Dendritic cell treated with granulocyte-macrophage colony-stimulating factor and Interleukin-4, amounts not matched to agents 40 ng/mL and 50 ng/mL, for 4 days (primary cell): ENCODE results near the gene RNPS1.
A peak's percentile ranks its signal among the peaks of the same experiment; 100 is the strongest.

Experiments used
- H3K27ac Mint-ChIP-seq: one replicate; pipeline ENCODE4 v1.8.0; 2022; ENCODE audit warnings: mild to moderate bottlenecking, mixed read lengths
- H3K27me3 Mint-ChIP-seq: one replicate; pipeline ENCODE4 v1.8.0; 2022; ENCODE audit warnings: mild to moderate bottlenecking, mixed read lengths
- H3K36me3 Mint-ChIP-seq: one replicate; pipeline ENCODE4 v1.8.0; 2022; ENCODE audit warnings: low read depth, mixed read lengths
- H3K4me1 Mint-ChIP-seq: one replicate; pipeline ENCODE4 v1.8.0; 2022; ENCODE audit warnings: low read depth, mixed read lengths
- H3K4me3 Mint-ChIP-seq: one replicate; pipeline ENCODE4 v1.8.0; 2022; ENCODE audit warnings: mild to moderate bottlenecking, moderate library complexity, mixed read lengths
- H3K9me3 Mint-ChIP-seq: one replicate; pipeline ENCODE4 v1.8.0; 2022; ENCODE audit warnings: mixed read lengths
- intact Hi-C: fragments of 100-400 bp; cut with micrococcal nuclease; formaldehyde crosslinking; loops from one replicate; pipeline ENCODE4 v1.15.0; 2022

RNPS1 gene

DNA sequence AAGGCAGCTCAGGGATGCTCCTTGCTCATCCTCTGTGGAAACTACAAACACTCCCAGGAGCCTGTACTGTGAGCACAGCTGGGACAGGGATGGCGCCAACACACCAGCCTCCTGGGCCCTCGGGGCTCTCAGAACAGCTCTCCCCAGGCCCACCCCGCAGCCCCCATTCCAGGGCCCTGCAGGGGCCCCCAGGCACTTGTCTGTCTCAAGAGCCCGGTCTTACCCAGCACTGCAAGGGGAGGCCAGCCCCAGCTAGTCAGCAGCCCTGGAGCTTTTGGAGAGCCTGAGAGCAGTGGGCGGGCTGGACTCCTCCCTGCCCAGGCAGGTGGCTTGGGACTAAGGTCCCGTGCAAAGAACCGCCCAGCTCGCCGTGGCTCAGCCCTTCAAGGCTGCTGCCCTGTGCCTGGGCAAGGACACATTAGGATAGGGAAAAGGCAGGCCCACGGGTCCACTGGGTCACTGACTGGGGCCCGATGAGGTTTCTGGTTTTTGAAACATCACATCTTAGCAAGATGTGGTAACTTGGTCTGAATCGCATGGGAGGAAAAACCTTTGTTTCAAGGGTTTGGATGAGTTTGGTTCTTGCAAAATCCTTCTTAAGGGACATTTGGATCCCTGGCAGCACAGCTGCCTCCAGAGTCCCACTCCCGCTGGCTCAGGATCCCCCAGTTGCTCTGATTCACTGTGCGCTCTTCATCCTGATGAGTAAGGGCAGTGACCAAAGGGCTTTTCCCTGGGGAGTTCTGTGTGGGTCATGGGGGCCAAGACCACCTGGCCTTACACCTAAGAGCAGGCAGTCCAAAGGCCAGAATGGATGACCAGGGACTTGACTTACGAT lies 28.9 kb downstream of the RNPS1 start:
- peaks cover 53% of the 10 kb centered on the region for H3K27me3 Mint-ChIP-seq
- no peak overlapping the region for H3K27ac Mint-ChIP-seq
- intact Hi-C loops: no loop called here
- peaks cover 40% of the 10 kb centered on the region for H3K4me1 Mint-ChIP-seq
- H3K36me3 Mint-ChIP-seq: peaks cover 66% of the 10 kb centered on the region
- H3K4me3 Mint-ChIP-seq: no peak overlapping the region
- H3K9me3 Mint-ChIP-seq: no peaks in the 10 kb centered on the region

DNA sequence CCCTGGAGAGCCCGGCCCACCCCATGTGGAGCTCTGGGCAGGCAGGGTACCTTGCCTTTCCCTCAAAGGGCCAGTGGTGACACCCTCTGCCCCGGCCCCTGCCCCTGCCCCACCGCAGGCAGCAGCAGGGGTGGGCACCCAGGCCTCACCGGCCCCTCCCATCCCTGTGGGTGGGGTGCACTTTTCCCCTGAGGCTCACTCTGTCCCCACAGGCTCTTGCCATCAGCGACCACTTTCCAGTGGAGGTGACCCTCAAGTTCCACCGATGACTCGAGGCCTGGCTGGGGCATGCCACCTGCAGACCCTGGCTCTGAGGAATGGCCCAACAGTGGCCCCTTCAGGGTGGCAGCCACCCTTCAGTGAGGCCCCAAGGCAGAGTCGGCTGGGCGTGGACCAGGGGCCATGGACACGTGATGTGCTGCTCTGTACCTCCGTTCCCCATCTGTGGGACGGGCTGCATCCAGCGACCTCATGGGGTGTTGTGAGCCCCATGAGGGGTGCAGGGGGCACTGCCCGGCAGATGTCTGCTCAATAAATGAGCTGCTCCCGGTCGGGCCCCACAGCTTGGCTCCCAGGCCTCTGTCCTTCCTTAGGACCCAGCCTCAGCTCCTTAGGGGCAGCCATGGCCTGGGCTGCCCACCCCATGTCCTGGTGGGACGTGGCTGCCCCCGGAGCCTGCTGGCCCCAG lies 29.6 kb downstream of the RNPS1 start:
- intact Hi-C loops: no loop called here
- peaks cover 66% of the 10 kb centered on the region for H3K36me3 Mint-ChIP-seq
- H3K27me3 Mint-ChIP-seq: peaks cover 53% of the 10 kb centered on the region
- H3K27ac Mint-ChIP-seq: no peak overlapping the region
- H3K4me3 Mint-ChIP-seq: no peak overlapping the region
- H3K4me1 Mint-ChIP-seq: peaks cover 33% of the 10 kb centered on the region
- H3K9me3 Mint-ChIP-seq: no peaks in the 10 kb centered on the region

DNA sequence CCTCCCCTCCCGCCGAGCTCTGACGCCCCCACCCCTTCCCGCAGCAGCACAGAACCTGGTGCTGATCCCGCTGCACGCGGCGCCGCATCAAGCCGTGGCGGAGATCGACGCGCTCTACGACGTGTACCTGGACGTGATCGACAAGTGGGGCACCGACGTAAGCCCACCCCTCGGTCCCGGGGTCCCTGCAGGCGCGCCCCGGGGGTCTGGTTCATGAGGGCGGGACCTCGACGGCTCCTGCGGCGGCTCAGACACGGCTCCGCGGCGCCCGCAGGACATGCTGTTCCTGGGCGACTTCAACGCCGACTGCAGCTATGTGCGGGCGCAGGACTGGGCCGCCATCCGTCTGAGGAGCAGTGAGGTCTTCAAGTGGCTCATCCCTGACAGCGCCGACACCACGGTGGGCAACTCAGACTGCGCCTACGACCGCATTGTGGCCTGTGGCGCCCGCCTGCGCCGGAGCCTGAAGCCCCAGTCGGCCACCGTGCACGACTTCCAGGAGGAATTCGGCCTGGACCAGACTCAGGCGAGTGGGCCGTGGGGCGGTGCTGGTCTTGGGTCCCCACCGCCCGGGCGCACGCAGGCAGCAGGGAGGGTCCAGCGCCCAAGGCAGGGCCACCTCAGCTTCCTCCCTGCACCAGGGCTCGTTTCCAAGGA lies 30.3 kb downstream of the RNPS1 start:
- Mint-ChIP-seq H3K9me3 (no peaks in the 10 kb centered on the region), H3K4me3 (peak overlapping the region; percentile 7), H3K4me1 (peaks cover 26% of the 10 kb centered on the region), H3K27me3 (peaks cover 53% of the 10 kb centered on the region), H3K36me3 (peaks cover 66% of the 10 kb centered on the region), H3K27ac (no peak overlapping the region)
- intact Hi-C loops: no loop called here

DNA sequence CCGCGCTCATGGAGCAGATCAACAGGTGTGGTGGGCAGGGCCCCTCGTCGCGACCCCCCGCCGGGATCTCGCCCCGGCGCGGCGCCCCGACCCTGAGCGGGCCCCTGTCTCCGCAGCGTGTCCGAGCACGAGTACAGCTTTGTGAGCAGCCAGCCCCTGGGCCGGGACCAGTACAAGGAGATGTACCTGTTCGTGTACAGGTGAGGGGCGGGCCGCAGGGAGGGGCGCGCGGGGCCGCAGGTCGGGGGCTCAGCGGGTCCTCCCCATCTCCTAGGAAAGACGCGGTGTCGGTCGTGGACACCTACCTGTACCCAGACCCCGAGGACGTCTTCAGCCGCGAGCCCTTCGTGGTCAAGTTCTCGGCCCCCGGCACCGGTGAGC lies 30.8 kb downstream of the RNPS1 start:
- peak overlapping the region; percentile 40 for H3K4me3 Mint-ChIP-seq
- no peaks in the 10 kb centered on the region for H3K9me3 Mint-ChIP-seq

DNA sequence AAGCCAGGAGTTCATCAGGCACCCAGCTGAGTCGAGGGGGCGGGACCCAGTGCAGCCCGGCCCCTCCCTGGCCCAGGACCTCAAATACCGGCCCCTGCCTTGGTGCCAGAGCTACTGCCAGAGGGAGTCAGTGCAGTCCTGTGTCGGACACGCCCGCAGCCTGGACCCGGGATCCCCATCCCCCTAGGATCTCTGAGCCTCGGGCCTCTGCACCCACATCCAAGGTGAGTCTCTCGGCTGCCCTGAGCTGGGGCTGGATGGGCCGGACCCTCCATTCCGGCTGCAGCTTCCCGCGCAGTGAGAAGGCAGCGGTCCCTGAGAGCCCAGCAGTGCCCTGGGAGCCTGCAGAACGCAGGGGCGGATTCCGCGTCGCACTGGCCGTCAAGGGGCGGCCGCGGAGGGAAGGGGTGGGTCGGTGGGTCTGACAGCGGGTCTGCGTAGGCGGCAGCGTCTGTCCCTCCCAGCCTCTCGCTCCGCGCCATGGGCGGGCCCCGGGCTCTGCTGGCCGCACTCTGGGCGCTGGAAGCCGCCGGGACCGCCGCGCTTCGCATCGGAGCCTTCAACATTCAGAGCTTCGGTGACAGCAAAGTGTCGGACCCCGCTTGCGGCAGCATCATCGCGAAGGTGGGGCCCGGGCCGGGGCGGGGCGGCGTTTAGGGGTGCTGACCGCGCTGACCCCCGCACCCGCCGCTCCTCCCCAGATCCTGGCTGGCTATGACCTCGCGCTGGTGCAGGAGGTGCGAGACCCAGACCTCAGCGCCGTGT lies 31.4 kb downstream of the RNPS1 start, which contains the start of gene DNASE1L2:
Gene DNASE1L2, plus strand, starts transcription at position 108 of the 765 bp plus-strand sequence. Its CDS starts 373 bp downstream, at position 481.
- H3K9me3 Mint-ChIP-seq: no peaks in the 10 kb centered on the region
- H3K4me1 Mint-ChIP-seq: peaks cover 22% of the 10 kb centered on the region
- H3K27ac Mint-ChIP-seq: no peak within 1 kb of the TSS
- intact Hi-C loops: no loop called here
- peak within 1 kb of the TSS; percentile 40 for H3K4me3 Mint-ChIP-seq
- peaks cover 53% of the 10 kb centered on the region for H3K27me3 Mint-ChIP-seq
- peaks cover 66% of the 10 kb centered on the region for H3K36me3 Mint-ChIP-seq

More for the DNA sequence above, 30.8 kb downstream of the RNPS1 start:
- H3K27ac Mint-ChIP-seq: no peak overlapping the region
- H3K36me3 Mint-ChIP-seq: peaks cover 66% of the 10 kb centered on the region
- intact Hi-C loops: no loop called here
- H3K4me1 Mint-ChIP-seq: peaks cover 22% of the 10 kb centered on the region
- H3K27me3 Mint-ChIP-seq: peaks cover 53% of the 10 kb centered on the region

DNA sequence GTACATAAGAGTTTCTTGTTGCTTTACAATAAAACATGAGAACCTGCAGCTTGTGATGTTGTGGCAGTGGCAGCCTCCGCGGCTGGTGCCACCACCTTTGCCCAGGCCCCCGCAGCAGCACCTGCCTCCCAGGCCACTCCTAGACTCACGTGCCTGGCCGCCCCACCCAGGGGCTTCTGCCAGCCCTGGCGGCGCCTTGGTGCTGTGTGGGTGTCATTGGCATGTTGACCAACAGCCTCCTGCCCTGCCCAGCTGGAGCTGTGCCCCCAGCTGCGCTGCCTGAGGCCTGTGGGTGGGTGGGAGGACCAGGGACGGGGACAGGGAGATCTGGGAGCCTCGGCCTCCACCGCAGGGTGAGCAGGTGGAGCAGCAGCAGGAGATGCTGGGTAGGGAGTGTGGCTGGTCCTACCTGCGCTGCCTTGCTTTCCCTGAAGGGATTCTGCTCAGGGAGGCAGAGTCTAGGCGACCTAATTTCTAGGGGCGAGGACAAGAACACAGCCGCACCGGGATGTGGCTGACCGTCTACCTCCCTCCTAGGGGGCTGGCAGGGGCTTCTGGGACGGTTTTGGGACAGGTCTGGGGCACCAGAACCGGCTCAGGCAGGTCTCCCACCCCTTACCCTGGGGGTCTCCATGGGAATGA lies 32.1 kb downstream of the RNPS1 start:
- intact Hi-C loops: no loop called here
- peaks cover 53% of the 10 kb centered on the region for H3K27me3 Mint-ChIP-seq
- H3K9me3 Mint-ChIP-seq: no peaks in the 10 kb centered on the region
- no peak overlapping the region for H3K27ac Mint-ChIP-seq
- H3K4me3 Mint-ChIP-seq: no peak overlapping the region
- peaks cover 22% of the 10 kb centered on the region for H3K4me1 Mint-ChIP-seq
- peaks cover 71% of the 10 kb centered on the region for H3K36me3 Mint-ChIP-seq

DNA sequence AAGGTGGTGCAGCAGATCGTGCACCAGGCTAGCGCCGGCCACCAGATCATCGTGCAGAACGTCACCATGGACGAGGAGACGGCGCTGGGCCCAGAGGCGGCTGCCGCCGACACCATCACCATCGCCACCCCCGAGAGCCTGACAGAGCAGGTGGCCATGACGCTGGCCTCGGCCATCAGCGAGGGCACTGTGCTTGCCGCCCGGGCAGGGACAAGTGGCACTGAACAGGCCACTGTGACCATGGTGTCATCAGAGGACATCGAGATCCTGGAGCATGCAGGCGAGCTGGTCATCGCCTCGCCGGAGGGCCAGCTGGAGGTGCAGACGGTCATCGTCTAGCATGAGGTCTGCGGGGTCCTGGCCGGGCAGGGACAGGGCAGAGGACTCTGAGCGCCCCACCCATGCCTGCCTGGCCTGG lies 32.7 kb downstream of the RNPS1 start:
- peaks cover 73% of the 10 kb centered on the region for H3K36me3 Mint-ChIP-seq
- intact Hi-C loops: no loop called here
- H3K4me1 Mint-ChIP-seq: peaks cover 26% of the 10 kb centered on the region
- peaks cover 53% of the 10 kb centered on the region for H3K27me3 Mint-ChIP-seq
- H3K9me3 Mint-ChIP-seq: no peaks in the 10 kb centered on the region
- H3K4me3 Mint-ChIP-seq: no peak overlapping the region
- no peak overlapping the region for H3K27ac Mint-ChIP-seq

DNA sequence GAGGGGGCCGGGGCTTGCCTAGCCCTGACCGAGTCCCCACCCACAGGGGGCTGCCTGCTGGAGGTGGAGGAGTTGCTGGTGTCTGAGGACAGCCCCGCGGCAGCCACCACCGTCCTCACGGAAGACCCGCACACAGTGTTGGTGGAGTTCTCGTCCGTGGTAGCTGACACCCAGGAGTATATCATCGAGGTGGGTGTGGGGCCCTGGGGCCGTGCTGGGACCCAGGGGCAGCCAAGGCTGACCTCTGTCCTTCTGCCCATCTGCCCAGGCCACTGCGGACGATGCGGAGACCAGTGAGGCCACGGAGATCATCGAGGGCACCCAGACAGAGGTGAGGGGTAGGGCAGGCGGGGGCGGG lies 33.1 kb downstream of the RNPS1 start:
- intact Hi-C loops: no loop called here
- peaks cover 53% of the 10 kb centered on the region for H3K27me3 Mint-ChIP-seq
- no peak overlapping the region for H3K4me3 Mint-ChIP-seq
- no peaks in the 10 kb centered on the region for H3K9me3 Mint-ChIP-seq
- H3K4me1 Mint-ChIP-seq: peaks cover 30% of the 10 kb centered on the region
- no peak overlapping the region for H3K27ac Mint-ChIP-seq
- peaks cover 73% of the 10 kb centered on the region for H3K36me3 Mint-ChIP-seq

DNA sequence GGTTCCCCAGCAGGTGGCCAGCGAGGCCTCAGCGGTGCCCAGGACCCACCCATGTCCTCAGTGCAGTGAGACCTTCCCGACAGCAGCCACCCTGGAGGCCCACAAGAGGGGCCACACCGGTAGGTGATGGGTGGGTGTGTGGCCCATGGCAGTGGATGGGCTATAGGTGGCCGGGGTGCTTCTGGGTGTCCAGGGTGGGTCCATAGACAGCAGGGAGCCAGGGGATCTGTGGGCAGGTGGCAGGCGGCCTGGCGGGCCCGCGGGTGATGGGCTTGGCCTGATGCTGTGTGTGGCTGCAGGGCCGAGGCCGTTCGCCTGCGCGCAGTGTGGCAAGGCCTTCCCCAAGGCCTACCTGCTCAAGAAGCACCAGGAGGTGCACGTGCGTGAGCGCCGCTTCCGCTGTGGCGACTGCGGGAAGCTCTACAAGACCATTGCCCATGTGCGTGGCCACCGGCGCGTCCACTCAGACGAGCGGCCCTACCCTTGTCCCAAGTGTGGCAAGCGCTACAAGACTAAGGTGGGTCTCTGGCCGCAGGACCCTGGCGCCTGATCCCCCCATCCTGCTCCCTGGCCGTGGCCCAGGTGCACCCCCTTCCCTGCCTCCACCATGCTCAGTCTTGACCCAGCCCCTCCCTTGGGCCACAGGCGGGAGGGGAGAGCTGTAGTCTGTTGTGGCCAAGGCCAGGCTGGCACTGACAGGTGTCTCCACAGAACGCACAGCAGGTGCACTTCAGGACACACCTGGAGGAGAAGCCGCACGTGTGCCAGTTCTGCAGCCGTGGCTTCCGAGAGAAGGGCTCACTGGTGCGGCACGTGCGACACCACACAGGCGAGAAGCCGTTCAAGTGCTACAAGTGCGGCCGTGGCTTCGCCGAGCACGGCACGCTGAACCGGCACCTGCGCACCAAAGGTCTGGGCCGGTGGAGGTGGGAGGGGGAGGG lies 33.8 kb downstream of the RNPS1 start:
- intact Hi-C loops: no loop called here
- peaks cover 50% of the 10 kb centered on the region for H3K27me3 Mint-ChIP-seq
- no peak overlapping the region for H3K4me3 Mint-ChIP-seq
- H3K27ac Mint-ChIP-seq: no peak overlapping the region
- H3K4me1 Mint-ChIP-seq: peaks cover 31% of the 10 kb centered on the region
- peaks cover 73% of the 10 kb centered on the region for H3K36me3 Mint-ChIP-seq
- no peaks in the 10 kb centered on the region for H3K9me3 Mint-ChIP-seq

DNA sequence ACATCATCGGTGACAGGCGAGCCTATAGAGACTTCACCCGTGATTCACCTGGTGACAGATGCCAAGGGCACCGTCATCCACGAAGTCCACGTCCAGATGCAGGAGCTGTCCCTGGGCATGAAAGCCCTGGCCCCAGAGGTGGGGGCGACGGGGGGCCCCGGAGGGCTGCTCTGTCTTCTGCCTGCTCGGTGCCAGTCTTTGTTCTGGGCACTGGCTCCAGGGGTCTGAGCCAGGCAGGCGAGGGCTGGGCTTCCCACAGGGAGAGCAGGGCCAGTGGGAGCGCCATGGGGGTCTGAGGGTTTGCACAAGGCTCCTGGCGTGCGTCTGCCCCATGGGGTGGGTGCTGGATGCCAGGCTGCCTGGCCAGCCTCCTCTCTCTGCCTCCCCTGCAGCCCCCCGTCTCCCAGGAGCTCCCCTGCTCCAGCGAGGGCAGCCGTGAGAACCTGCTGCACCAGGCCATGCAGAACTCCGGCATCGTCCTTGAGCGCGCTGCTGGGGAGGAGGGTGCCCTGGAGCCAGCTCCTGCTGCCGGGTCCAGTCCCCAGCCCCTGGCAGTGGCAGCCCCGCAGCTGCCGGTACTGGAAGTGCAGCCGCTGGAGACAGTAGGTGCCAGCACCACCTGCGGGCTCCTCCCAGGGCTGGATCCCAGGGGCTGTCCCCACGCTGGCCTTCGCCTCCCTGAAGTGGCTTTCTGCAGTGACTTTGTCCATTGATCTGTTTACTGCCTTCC lies 34.7 kb downstream of the RNPS1 start:
- H3K27me3 Mint-ChIP-seq: peaks cover 40% of the 10 kb centered on the region
- no peak overlapping the region for H3K4me3 Mint-ChIP-seq
- H3K4me1 Mint-ChIP-seq: peaks cover 31% of the 10 kb centered on the region
- intact Hi-C loops: no loop called here
- no peak overlapping the region for H3K27ac Mint-ChIP-seq
- H3K36me3 Mint-ChIP-seq: peaks cover 79% of the 10 kb centered on the region
- no peaks in the 10 kb centered on the region for H3K9me3 Mint-ChIP-seq

DNA sequence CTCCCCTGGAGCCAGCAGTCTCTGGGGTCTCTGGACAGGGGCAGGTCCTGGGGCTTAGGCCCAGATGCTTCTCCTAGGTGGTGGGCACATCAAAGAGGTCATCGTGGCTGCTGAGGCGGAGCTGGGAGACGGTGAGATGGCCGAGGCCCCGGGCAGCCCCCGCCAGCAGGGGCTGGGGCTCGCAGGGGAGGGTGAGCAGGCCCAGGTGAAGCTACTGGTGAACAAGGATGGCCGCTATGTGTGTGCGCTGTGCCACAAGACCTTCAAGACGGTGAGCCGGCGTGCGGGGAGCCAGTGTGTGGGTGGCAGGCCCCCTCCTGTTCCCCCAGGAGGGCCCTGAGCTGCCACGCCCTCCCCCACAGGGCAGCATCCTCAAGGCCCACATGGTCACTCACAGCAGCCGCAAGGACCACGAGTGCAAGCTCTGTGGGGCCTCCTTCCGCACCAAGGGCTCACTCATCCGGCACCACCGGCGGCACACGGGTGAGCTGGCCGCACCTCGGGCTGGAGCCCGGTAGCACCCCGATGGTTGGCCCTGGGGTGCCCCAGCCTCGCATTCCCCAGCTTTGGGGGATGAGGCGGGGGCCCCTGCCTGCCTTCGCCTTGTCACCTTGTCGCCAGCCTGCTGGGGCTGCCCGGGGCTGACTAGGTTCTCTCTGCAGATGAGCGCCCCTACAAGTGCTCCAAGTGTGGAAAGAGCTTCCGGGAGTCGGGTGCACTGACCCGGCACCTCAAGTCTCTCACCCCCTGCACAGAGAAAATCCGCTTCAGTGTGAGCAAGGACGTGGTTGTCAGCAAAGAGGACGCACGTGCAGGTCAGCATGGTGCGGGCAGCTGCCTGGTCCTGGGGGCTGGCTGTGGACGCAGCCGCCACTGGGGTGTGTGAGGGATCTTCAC lies 35.6 kb downstream of the RNPS1 start:
- intact Hi-C loops: no loop called here
- Mint-ChIP-seq H3K4me1 (peaks cover 26% of the 10 kb centered on the region), H3K27ac (no peak overlapping the region), H3K9me3 (no peaks in the 10 kb centered on the region), H3K4me3 (no peak overlapping the region), H3K36me3 (peaks cover 84% of the 10 kb centered on the region), H3K27me3 (peaks cover 32% of the 10 kb centered on the region)
